ELF-1 (cell line): ENCODE measurements around the gene CORO2A.

ENCODE experiments used
- DNase-seq: peaks from one replicate; pipeline ENCODE4 v3.0.0-alpha.2; 2016; ENCODE audit warnings: low read depth, low spot score

CORO2A gene, protein sequence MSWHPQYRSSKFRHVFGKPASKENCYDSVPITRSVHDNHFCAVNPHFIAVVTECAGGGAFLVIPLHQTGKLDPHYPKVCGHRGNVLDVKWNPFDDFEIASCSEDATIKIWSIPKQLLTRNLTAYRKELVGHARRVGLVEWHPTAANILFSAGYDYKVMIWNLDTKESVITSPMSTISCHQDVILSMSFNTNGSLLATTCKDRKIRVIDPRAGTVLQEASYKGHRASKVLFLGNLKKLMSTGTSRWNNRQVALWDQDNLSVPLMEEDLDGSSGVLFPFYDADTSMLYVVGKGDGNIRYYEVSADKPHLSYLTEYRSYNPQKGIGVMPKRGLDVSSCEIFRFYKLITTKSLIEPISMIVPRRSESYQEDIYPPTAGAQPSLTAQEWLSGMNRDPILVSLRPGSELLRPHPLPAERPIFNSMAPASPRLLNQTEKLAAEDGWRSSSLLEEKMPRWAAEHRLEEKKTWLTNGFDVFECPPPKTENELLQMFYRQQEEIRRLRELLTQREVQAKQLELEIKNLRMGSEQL

GRCh38 chr9:98192503-98193335 is at the start of gene CORO2A:
Gene CORO2A, minus strand, starts transcription at chr9:98192637. Its CDS starts 34,977 bp downstream, at chr9:98157660.
- DNase-seq = peak; percentile 86

DNA sequence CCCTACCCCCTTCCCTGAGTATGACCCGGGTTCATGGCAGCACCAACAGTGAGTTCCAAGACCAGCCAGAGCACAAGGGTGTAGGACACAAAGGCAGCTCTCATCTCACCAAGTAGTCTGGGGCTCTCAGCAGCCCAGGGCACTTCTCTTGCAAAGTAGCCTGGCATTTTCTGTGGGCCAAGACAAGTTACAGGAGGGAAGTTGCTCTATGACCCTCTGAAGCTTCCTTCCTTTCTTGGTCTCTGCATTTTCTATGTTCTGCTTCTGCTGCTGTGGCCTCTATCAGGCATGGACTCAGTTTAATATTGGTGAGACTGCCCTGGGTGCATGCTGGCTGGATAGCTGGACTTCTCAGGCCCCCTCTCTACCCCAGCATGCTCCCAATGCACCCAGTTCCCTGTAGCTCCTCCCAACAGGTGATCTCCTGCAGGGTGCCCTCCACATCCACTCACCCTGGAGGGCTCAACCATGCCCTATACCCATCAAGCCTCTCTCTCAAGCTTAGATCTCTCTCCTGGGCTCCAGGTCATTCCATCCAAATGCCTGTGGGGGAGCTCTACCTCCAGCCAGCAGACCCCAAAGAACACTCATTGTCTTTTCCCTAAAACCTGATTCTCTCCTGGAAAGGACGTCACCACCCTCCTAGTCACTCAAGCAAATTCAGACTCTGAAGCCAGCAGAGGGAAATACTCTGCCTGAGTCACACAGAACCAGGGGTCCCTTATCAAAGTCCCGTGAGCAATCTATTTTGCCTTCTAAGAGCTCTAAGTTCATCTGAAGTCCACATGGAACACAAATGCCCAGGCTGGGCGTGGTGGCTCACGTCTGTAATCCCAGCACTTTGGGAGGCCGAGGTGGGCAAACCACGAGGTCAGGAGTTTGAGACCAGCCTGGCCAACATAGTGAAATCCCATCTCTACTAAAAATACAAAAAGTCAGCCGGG is 49.2 kb upstream of the CORO2A start:
- DNase-seq = peak; percentile 46

DNA sequence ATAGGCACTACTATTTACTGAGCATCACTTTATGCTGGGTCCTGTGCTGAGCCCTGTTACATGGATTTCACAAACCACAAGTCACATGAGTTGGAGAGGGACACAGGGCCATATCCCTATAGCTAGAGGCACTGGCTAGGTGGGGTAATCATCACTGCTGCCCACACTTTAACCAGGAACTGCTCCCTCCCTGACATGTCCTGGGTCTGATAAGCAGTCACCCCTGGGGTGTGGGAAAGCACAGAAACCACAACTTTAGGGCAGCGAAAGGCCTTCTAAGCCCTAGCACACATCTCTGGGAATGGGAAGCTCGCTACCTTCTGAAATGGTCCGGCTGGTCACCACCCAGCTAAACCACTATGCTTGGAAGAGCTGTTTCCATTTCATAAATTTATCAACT is 48.0 kb upstream of the CORO2A start:
- DNase-seq = no peak

GRCh38 chr9:98236901-98237487 is 44.6 kb upstream of the CORO2A start:
- no peak for DNase-seq

- no peak for DNase-seq
Observed at GRCh38 chr9:98235126-98235525, 42.7 kb upstream of the CORO2A start.

DNA sequence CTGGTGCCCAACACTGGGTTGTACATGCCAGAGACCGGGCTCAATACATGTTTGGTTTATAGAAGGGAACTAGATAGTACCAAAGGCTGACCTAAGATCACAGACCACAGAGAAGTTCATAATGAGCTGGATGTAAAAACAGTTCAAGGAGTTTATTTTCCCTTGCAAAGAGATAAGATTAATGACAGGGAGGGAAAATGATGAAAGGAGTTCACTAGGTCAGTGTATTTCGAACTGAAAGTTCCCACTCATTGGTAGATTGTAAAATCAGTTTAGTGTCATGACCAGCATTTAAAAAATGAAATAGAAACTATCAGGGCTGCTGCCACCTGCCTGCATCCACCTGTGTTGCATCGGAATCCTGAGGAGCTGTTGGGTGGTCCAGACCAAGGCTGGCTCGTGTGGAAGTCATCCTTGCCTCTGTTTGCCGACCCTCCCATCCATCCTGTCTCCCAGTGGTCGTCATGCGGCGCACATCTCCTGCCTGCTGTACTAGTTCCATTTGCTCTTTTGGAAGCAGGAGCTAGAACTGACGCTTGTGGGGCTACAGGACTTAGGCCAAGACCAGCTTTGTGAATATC is 41.9 kb upstream of the CORO2A start:
- no peak for DNase-seq

GRCh38 chr9:98232926-98233325 is 40.5 kb upstream of the CORO2A start:
- no peak for DNase-seq

- DNase-seq = no peak
Observed at GRCh38 chr9:98231770-98232478, 39.5 kb upstream of the CORO2A start.

GRCh38 chr9:98230789-98231188 is 38.4 kb upstream of the CORO2A start:
- no peak for DNase-seq

DNA sequence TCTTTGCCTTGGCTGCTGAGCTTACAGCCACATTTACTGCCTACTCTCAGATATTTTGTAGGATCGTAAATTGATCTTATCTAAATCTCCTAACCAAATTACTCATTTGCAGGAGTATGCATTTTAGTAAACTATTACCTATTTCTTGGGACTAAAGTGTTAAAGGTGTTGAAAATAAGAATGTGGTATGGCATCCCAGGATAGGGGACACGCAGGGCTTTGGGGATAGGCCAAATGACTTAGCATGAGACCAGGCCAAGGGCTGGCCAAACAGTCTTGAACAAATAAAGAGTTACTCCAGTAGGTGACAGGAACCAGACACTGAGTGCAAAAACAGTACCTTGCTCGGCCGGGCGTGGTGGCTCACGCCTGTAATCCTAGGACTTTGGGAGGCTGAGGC is 37.9 kb upstream of the CORO2A start:
- DNase-seq = no peak

- DNase-seq = no peak
Observed at GRCh38 chr9:98229620-98230019, 37.2 kb upstream of the CORO2A start.

- no peak for DNase-seq
Observed at GRCh38 chr9:98229090-98229395, 36.6 kb upstream of the CORO2A start.

GRCh38 chr9:98228392-98229089 is 36.1 kb upstream of the CORO2A start:
- DNase-seq = no peak

GRCh38 chr9:98227883-98228282 is 35.4 kb upstream of the CORO2A start:
- peak; percentile 61 for DNase-seq

GRCh38 chr9:98226957-98227356 is 34.5 kb upstream of the CORO2A start:
- no peak for DNase-seq

GRCh38 chr9:98226516-98226915 is 34.1 kb upstream of the CORO2A start:
- DNase-seq = no peak

DNA sequence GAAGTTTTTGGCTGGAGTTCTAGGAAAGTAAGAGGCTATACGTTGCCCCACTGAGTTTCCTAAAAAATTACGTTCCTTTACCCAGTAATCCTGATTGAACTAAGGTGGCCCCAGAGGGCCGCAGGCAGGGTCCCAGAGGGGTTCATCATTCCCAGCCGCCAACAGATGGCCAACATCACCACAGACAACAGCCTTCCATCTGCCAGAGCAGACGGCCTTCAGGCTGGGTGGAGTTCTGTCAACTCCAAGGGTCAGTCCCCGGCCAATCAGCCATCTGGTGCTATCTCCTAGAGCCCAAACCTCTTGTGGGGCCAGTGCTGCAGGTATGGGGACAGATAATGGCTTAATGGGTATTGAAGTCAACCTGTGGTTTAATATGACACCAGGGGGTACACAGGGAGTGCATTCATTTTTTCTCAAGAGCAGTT is 32.6 kb upstream of the CORO2A start:
- DNase-seq = no peak

- DNase-seq = peak; percentile 8
Observed at GRCh38 chr9:98222885-98223691, 30.7 kb upstream of the CORO2A start.

- DNase-seq = peak; percentile 20
Observed at GRCh38 chr9:98220911-98221310, 28.5 kb upstream of the CORO2A start.
